OCI-LY1 (cell line): ENCODE measurements around the gene MINK1.

Source experiments
- EZH2 ChIP-seq: fragments of 200-600 bp; sonication (generic), shearing (Covaris generic); IDR thresholded peaks from 2 replicates; pipeline ENCODE4 v1.8.0; 2017; ENCODE audit warnings: borderline replicate concordance, mixed run types, mild to moderate bottlenecking, antibody characterized with exemption, low read length, moderate library complexity, mixed read lengths
- TF ChIP-seq, protein P1 (sequence below): fragments of 200-600 bp; sonication (generic), shearing (Covaris generic); IDR thresholded peaks from 2 replicates; pipeline ENCODE4 v1.5.1; 2017; ENCODE audit warnings: mild to moderate bottlenecking, antibody characterized with exemption, low read length, moderate library complexity, mixed read lengths

- TF ChIP-seq, protein P1, sequence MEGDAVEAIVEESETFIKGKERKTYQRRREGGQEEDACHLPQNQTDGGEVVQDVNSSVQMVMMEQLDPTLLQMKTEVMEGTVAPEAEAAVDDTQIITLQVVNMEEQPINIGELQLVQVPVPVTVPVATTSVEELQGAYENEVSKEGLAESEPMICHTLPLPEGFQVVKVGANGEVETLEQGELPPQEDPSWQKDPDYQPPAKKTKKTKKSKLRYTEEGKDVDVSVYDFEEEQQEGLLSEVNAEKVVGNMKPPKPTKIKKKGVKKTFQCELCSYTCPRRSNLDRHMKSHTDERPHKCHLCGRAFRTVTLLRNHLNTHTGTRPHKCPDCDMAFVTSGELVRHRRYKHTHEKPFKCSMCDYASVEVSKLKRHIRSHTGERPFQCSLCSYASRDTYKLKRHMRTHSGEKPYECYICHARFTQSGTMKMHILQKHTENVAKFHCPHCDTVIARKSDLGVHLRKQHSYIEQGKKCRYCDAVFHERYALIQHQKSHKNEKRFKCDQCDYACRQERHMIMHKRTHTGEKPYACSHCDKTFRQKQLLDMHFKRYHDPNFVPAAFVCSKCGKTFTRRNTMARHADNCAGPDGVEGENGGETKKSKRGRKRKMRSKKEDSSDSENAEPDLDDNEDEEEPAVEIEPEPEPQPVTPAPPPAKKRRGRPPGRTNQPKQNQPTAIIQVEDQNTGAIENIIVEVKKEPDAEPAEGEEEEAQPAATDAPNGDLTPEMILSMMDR: peak; percentile 75
- TF ChIP-seq EZH2: no peak
Observed at GRCh38 chr17:4789951-4790704, 43.0 kb upstream of the MINK1 start.
